GM19455 (cell line): ENCODE results near the gene SLC35G6.
"Not testable (repeated sequence)": the region's sequence is repeated elsewhere in the genome, so short reads cannot be mapped to it uniquely, and the experiment has no call there.

Experiments used
- ATAC-seq: cut with Tn5 transposase; IDR thresholded peaks from one replicate; pipeline ENCODE4 v1.9.1; 2021; ENCODE audit not compliant: unreplicated experiment

The SLC35G6 gene

DNA sequence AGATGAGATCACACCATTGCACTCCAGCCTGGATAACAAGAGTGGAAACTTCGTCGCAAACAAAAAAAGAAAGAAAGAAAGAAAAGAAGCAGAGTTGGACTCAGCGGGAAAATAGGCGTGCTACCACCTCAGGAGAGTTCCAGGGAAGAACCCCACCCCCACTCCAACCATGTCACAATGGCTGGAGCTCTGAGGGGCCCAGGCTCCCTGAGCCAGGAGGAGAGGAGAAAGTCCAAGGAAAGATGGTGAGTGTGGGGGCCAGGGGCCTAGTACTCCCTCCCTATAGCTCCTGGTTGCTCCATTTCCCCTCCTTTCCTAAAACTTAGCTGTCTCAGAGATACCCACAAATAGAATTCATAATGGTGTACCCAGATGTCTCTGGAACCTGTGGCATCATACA is at the start of gene SLC35G6:
SLC35G6 (plus strand) TSS at position 172 of the 400 bp plus-strand sequence; CDS start at position 243, 71 bp downstream.
- ATAC-seq, result not testable (repeated sequence)

DNA sequence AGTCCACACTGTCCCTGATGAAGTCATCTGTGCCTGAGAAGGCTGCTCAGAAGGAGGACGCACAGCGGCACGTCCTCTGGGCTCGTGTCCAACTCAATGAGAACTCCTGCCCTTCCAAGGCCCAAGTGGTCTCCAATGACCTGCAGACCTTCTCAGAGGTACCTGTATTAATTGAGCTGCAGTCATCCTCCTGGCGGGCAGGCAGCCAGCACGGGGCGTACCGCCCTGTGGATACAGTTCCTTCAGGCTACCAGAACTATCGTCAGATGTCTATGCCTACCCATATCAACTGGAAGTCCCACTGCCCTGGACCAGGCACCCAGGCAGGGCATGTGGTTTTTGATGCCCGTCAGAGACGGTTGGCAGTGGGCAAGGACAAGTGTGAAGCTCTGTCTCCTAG is 49.0 kb upstream of the SLC35G6 start:
- ATAC-seq, result no peak

DNA sequence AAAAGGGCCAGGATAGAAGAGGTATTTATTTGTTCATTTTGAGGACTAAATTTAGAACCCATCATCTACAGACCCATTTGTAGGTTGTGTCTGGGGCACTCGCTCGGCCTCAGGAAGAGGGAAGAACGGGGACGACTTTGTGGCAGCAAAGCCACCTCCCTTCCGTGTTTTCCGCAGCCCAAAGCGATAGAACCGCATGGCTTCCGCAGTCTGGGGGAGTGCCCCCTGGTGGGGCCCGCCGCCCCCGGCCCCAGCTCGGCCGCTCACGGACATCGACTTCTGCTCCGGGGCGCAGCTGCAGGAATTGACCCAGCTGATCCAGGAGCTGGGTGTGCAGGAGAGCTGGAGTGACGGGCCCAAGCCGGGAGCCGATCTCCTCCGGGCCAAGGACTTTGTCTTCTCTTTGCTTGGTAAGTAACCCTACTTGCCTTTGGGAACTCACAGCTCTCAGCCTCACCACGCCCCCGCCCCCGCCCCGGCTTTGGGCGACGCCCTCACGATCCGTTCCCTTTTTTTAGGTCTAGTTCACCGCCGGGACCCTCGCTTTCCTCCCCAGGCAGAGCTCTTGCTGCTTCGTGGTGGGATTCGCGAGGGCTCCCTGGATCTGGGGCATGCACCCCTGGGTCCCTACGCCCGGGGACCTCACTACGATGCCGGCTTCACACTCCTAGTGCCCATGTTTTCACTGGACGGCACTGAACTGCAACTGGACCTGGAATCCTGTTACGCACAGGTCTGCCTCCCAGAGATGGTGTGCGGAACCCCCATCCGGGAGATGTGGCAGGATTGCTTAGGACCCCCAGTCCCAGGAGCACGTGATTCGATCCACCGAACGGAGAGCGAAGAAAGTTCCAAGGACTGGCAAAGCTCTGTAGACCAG is 45.3 kb upstream of the SLC35G6 start:
- ATAC-seq, result peak; percentile 22

DNA sequence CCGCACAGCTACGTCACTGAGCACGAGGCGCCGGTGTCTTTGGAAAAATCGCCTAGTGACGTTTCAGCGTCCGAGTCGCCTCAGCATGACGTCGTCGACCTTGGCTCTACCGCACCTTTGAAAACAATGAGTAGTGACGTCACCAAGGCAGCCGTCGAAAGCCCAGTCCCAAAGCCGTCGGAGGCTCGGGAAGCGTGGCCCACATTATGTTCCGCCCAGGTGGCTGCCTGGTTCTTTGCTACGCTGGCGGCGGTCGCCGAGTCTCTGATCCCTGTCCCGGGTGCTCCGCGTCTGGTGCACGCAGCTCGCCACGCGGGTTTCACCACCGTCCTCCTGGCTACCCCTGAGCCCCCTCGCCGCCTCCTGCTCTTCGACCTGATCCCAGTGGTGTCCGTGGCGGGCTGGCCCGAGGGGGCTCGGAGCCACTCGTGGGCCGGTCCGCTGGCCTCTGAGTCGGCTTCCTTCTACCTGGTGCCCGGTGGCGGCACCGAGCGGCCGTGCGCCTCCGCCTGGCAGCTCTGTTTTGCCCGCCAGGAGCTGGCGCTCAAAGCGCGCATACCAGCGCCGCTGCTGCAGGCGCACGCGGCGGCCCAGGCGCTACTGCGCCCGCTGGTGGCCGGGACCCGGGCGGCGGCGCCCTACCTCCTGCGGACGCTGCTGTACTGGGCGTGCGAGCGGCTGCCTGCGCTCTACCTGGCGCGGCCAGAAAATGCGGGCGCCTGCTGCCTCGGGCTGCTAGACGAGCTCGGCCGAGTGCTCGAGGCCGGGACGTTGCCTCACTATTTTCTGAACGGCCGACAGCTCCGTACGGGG is 44.5 kb upstream of the SLC35G6 start:
- peak; percentile 30 for ATAC-seq

DNA sequence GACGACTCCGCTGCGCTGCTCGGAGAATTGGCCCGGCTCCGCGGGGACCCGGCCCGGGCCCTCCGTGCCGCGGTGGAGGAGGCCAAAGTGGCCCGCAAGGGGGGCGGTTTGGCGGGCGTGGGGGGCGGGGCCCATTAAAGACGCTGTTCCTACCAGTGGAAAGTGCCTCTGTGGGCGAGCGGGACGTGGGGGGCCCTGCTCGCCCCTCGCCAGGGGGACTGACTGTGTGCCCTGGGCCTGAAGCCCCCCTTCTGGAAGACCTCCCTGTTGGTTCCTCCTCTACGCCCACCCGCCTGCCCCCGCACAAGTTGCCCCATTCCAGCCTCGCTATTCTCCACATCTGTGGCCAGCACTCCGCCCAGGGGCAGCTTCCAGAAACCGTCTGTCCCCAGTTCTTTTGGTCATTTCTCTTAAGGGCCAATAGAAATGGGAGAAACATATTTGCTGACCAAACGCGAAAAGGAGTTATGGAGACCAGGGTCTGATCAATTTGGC is 43.8 kb upstream of the SLC35G6 start:
- peak; percentile 1 for ATAC-seq

DNA sequence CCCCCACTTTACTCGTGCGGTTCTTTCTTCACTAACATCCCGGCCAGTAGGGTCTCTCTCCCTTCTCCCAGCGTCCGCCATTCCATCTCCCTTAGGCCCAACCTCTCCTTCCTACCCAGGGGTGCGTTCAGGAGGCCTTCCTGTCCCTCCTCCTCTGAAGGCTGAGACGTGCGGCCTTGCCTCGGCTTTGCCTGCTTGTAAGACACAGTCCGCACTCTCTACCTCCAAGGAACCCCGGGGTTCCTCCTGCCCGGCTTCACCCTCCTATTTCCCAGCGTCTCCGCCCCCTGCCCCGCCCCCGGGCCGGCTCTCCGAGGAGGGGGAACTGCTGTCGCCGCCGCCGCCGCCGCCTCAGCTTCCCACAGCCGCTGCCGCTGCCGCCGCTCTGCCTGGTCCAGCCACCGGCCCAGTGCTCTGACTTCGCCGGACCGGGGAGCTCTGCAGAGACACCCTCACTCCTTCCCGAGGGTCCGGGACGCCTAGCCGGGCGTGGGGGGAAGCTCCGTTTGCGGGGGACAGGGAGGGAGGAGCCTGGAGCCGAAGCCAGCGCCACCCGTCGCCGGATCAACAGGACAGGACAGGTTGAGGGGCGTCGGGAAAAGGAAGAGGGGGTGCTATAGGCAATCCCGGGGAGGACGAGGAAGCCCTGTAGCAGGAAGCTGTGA is 43.2 kb upstream of the SLC35G6 start:
- no peak for ATAC-seq

DNA sequence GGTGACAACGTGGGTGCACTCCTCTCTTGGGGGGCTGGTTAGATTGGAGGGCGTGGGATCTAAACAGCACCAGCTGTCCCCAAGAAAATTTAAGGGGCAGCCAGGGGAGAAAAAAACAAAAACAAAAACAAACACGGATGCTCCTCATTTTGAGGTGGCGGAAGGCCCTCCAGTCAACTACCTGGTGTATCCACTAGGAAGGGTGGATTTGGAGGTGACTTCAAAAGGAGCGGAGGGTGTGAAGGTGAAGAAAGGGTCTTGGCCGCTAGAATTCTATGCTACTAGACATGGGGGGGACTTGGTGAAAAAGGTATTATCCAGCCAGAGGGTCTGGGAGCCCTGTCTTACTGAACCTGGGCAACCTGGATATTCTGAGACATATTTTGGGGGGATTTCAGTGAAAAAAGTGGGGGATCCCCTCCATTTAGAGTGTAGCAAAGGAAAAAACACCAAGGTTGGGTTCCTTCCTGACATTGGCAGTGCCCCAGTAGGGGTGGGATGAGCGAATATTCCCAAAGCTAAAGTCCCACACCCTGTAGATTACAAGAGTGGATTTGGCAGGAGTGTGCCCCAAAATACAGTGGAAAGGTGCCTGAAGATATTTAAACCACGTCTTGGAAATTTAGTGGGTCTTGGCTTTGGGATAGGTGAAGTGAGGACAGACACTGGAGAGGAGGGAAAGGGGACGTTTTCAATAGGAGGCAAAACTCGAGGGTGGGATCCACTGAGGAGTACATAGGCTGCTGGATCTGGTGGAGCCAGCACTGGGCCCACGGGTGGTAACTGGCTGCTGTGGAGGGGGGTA is 42.4 kb upstream of the SLC35G6 start:
- ATAC-seq, result no peak

DNA sequence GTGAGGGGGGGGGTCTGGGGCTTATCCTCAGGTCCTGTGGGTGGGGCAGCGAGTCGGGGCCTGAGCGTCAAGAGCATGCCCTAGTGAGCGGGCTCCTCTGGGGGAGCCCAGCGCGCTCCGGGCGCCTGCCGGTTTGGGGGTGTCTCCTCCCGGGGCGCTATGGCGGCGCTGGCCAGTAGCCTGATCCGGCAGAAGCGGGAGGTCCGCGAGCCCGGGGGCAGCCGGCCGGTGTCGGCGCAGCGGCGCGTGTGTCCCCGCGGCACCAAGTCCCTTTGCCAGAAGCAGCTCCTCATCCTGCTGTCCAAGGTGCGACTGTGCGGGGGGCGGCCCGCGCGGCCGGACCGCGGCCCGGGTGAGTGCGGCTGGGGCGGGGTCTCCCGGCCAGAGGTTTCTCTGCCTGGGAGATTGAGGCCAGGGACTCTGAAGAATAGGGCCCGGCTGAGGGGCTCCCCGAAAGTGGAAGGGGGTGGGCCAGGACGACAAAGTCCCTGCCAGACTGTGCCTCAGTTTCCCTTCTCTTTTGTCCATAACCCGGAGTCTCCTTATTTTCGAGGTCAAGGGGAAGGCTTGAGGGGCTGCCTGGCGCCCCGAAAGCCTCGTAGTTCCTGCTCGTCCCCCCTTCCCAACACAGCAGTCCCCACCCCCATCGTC is 41.7 kb upstream of the SLC35G6 start, which contains the start of gene FGF11:
FGF11 (plus strand) TSS at position 51 of the 651 bp plus-strand sequence; CDS start at position 160, 109 bp downstream.
- no peak for ATAC-seq

DNA sequence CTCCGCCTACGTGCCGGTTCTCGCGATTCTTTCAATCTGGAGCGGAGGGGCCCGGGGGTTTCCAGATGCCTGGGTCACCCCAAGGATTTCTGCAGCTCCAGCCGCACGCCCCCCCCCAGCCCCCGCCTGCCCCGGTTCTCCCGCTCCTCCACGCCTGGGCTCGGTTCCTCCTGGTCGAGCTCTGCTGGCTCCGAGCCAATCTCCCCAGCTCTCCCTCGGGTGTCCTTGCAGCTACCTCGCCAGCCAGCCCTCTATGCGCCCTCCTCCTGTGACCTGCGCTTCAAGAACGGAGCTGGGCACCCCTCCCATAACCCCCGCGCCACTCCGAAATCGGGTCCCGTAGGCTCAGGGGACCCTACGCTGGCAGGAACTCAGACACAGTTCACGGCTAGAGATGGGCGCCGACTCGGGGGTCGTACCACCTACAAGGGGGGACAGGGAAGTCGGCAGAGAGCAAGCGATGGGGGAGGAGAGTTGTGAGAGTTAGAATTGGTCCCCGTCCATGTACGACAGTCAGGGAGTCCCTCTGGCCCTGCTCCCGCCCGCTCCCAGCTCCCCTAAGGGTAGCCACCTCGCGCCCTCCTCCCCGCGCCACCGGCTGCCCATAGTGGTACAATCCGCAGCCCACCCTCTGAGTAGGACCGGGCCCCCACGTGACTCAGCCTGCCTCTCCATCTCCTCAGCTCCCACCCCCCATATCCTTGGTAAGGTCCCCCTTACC is 41.0 kb upstream of the SLC35G6 start:
- ATAC-seq, result no peak

DNA sequence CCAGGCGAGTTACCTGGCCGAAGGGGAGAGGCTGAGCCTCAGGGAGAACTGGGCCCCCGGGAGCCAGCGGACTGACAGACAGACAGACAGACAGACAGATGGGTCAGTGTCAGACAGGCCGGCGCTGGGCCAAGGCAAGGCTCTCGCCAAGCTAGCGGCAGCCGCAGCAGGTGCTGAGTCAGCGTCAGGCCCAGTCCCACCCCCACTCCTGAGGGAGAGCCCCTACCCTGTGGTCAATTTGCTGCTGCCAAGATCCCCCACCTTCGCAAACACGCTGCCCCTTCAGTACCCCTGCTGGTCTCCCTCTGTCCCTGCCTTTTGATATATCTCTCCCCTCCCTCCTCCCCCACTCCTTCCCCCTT is 40.4 kb upstream of the SLC35G6 start:
- no peak for ATAC-seq

DNA sequence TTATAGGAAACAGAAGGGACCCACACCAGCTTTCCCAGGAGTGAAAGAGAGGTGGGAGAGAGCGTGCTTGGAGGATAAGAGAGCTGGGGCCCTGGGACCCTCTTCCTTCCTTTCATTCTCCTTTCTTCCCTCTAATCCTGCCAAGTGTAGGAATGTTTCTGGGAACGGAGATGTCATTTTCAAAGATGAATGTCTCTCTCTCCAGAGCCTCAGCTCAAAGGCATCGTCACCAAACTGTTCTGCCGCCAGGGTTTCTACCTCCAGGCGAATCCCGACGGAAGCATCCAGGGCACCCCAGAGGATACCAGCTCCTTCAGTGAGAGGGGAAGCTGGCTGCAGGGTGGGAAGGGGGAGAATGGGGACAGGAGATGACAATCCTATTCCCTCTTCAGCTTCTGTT is 40.0 kb upstream of the SLC35G6 start:
- no peak for ATAC-seq

DNA sequence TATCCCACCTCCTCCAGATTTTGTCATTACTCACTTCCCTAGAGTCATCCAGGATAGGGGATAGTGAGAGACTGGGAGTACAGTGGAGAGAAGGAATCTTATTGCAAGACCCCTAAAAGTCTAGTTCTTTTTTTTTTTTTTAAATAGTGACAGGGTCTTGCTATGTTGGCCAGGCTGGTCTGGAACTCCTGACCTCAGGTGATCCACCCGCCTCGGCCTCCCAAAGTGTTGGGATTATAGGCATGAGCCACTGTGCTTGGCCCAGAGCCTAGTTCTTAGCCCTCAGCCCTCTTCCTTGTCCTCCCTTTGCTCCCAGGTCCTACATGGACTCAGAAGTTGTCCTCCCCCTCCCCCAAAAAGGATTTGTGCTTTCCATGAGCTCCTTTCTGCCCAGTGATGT is 39.1 kb upstream of the SLC35G6 start:
- no peak for ATAC-seq

DNA sequence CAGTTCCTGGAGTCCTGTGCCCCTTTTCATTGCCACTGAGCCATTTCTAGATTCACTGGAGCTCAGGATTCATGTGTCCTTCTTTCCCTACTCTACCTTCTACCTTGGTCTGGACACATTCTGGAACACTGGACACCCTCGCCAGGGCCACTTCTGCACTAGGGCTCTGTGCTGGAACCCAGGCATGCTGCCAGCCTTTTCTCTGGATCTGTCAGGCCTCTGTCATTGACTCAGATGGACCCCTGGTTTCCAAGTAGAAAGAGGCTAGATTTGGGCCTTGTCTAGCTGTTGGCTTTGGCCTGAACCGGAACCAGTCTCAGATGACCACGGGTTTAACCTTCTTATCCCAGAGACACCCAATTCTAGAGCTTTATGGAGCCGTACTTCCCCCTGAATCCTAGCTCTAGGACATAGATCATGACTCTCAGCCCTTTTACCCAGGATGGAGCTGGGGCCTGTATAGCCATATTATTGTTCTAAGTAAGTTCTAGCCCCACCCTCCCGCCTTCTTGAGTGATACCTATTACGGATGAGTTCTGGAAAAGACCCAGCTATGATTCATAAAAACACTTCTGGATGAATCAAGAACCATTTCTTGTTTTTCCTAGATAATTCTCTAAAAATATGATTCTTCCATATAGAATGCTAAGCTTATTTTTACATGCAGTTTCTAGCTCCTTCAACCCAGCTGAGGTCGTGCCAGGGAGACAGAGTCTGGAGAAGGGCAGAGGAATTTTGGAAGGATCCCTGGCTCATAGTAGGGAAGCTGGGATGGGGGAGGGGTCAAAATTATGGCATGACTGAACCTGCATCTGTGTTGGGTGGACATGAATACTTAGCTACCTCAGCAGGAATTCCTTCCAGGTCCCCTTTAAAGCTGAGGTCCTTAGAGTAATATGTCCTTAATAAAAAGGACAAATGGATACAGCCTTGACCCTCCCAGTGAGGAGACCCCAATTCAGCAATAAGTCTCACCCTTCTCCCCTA is 37.5 kb upstream of the SLC35G6 start:
- ATAC-seq, result no peak

DNA sequence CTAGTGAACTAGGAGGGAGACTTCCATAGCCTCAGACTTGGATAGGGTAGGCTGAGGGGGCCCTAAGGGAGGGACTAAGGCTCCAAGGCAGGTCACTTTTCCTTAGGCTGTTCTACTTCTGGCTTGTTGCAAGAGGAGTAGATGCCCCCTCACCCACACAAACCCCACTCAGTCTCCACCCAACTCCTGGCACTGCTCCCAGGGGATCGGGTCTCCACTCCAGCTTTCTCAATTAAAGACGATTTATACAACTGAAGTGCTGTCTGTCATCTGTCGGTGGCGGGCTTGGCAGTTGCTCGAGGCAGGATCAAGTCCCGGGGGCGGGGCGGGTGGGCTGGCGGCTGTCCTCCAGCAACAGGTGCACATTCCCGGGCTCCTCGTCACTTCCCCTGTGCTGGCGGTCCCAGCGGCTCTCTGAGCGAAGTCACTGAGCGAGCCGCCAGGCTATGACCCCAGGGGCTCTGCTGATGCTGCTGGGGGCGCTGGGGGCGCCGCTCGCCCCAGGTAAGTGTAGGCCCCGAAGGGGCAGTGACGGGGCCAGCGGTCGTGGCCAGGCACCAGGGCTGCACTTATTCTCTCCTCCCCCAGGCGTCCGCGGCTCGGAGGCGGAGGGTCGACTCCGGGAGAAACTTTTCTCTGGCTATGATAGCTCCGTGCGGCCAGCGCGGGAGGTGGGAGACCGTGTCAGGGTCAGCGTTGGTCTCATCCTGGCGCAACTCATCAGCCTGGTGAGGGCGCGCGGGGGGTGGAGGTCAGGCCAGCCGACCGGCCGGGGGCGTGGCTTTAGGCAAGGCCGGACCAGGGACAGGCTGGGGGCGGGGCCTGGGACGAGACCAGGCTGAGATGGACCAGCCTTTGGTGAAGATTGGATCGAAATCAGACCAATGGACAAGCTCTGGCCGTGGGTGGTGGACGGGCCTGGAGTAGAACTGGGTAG is 36.3 kb upstream of the SLC35G6 start, which contains the start of gene CHRNB1:
CHRNB1 (plus strand) TSS at position 380 of the 937 bp plus-strand sequence; CDS start at position 447, 67 bp downstream.
- ATAC-seq, result peak; percentile 72

DNA sequence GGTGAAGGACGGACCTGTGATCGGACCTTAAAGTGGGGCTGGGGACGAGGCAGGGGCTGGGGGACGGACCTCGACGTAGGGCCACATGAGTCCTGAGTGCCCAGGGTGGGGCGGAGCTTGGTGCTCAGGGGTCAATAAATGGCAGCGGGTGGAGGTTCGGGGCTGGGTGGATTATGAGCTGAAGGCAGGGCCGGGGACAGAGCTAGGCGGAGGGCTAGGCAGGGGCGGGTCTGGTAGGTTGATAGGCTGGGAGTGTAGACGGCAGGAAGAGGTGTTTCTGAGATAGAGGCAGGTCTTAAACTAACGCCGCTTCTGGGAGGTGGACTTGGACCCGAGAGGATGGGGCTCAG is 35.7 kb upstream of the SLC35G6 start:
- peak; percentile 27 for ATAC-seq

DNA sequence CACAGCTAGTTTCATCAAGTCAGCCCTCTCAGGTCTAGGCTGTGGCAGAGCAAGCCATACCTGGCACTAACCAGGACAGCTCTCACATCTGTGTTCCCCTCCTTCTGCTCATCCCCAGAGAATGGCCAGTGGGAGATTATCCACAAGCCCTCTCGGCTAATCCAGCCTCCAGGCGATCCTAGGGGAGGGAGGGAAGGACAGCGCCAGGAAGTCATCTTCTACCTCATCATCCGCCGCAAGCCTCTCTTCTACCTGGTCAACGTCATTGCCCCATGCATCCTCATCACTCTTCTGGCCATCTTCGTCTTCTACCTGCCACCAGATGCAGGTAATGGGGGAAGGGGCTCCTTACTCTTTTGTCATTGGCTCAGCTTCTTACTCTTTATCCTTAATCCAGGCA is 32.8 kb upstream of the SLC35G6 start:
- no peak for ATAC-seq

DNA sequence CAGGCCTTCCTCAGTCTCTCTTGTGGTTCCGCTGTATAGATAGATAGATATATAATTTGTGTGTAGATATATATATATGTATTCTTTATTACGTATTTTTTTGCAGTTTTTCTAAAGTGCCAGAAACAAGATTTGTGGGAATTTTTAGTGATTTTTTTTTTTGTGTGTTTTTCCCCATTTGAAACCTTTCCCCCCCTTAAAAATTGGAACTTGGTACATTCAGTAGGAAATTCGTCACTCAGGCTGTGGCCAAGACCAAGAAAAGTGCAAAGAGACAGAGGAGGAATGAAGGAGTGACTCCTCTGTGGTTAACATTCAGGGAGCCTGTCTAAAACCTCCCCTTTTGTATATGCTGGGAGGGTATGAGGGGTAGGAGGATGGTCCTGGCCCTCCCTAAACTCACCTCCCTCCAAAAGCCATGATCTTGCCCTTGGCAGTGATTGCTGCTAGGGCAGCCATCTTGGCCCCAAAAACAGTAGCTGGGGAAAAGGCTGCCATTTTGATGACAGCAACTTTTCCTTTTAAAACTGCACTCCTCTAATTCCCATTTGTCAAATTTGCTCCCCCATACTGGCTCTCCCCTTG is 21.2 kb upstream of the SLC35G6 start:
- ATAC-seq, result no peak
